Astrocyte (in vitro differentiated cells and primary cell): Measurements from ENCODE around the gene FBLN2. TPM values are rescaled to one million over a fixed set of nuclear protein-coding genes. Genes with fewer than 3 reads are reported as not detected.

Source experiments
- total RNA-seq: library from RNA; stranded (reverse); gene quantifications from 2 replicates; pipeline ENCODE4 v1.2.1, GENCODE V29; 2021

Gene FBLN2
- total RNA-seq, 1 donor from 2014 or later: 36.6 TPM

Other genes starting within 250 kb of the FBLN2 start
- 0.36 and 1.2 TPM in 2 replicates for gene NUP210, start 128.8 kb upstream of the FBLN2 start, total RNA-seq
- 8.6 and 9.5 TPM in 2 replicates for gene HDAC11, start 68.8 kb upstream of the FBLN2 start, total RNA-seq